ENCODE data around the gene UCN2.

DNA sequence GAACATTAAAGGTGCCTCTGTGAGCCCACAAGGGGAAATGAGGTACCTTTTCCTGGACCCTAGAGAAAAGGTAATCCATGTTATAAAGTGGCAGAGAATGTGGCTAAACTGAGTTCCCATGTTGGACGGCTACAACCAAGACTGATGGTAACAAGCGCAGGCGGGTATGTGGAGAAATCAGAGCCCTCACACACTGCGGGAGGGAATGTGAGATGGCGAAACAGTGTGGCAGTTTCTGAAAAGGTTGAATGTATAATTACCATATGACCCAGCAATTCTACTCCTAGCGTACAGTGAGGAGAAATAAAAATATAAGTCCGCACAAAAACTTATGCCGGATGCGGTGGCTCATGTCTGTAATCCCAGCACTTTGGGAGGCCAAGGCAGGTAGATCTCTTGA lies 35.5 kb downstream of the UCN2 start:
- TF ChIP-seq CTCF (IDR thresholded peaks at IDR 0.05) = no peak
- TF ChIP-seq POLR2A (IDR thresholded peaks at IDR 0.05) = no peak
